Mesendoderm (in vitro differentiated cells): ENCODE measurements around the gene CHSY3.

Experiments
- DNase-seq: peaks from one replicate; pipeline ENCODE4 v3.0.0; 2013
- H2AK5ac ChIP-seq: 2 replicates; pipeline ENCODE4 v1.6.1; 2013; ENCODE audit warnings: low read length, inconsistent platforms
- H2BK120ac ChIP-seq: 2 replicates; pipeline ENCODE4 v1.6.1; 2013; ENCODE audit warnings: low read depth, mild to moderate bottlenecking, low read length, moderate library complexity, mixed read lengths
- H2BK15ac ChIP-seq: replicated peaks from 2 replicates; pipeline ENCODE4 v1.6.1; 2013; ENCODE audit warnings: low read depth, mild to moderate bottlenecking, moderate library complexity
- H2BK5ac ChIP-seq: 2 replicates; pipeline ENCODE4 v1.6.1; 2013; ENCODE audit warnings: low read length, inconsistent platforms
- H3K18ac ChIP-seq: 2 replicates; pipeline ENCODE4 v1.6.1; 2013; ENCODE audit warnings: mild to moderate bottlenecking, low read length, mixed read lengths
- H3K23ac ChIP-seq: one replicate; pipeline ENCODE4 v1.6.1; 2013; ENCODE audit warnings: low read length
- H3K27ac ChIP-seq: 2 replicates; pipeline ENCODE4 v1.5.1; 2013; ENCODE audit warnings: low read depth, mild to moderate bottlenecking, inconsistent platforms, low read length, moderate library complexity
- H3K27me3 ChIP-seq: 2 replicates; pipeline ENCODE4 v1.6.1; 2013; ENCODE audit warnings: low read length, control low read depth, mild to moderate bottlenecking, inconsistent platforms; ENCODE audit not compliant: insufficient read depth, poor library complexity
- H3K36me3 ChIP-seq: 2 replicates; pipeline ENCODE4 v1.6.1; 2013; ENCODE audit warnings: low read length, inconsistent platforms; ENCODE audit not compliant: control insufficient read depth, insufficient read depth
- H3K4ac ChIP-seq: one replicate; pipeline ENCODE4 v1.6.1; 2013; ENCODE audit warnings: low read depth, mild to moderate bottlenecking, low read length, moderate library complexity
- H3K4me1 ChIP-seq: 2 replicates; pipeline ENCODE4 v1.6.1; 2013; ENCODE audit warnings: low read depth, low read length, inconsistent platforms; ENCODE audit not compliant: control insufficient read depth
- H3K4me2 ChIP-seq: 2 replicates; pipeline ENCODE4 v1.6.1; 2013; ENCODE audit warnings: low read length
- H3K4me3 ChIP-seq: 2 replicates; pipeline ENCODE4 v1.5.1; 2013; ENCODE audit warnings: mild to moderate bottlenecking, low read length
- H3K56ac ChIP-seq: one replicate; pipeline ENCODE4 v1.6.1; 2013; ENCODE audit warnings: low read length
- H3K79me1 ChIP-seq: 2 replicates; pipeline ENCODE4 v1.6.1; 2013; ENCODE audit warnings: low read length, inconsistent platforms
- H3K79me2 ChIP-seq: 2 replicates; pipeline ENCODE4 v1.6.1; 2013; ENCODE audit warnings: mild to moderate bottlenecking, low read length; ENCODE audit not compliant: control insufficient read depth, insufficient read depth
- H3K9ac ChIP-seq: 2 replicates; pipeline ENCODE4 v1.6.1; 2013; ENCODE audit warnings: low read length, inconsistent platforms
- H4K5ac ChIP-seq: one replicate; pipeline ENCODE4 v1.6.1; 2013; ENCODE audit warnings: low read length
- H4K8ac ChIP-seq: one replicate; pipeline ENCODE4 v1.6.1; 2013; ENCODE audit warnings: low read depth, mild to moderate bottlenecking, control low read depth, low read length, moderate library complexity
- WGBS: extraction: QIAGEN DNeasy Blood & Tissue Kit; methylation state at CpG from one replicate; pipeline ENCODE4 v1.1.7; 2013; ENCODE audit warnings: low lambda C conversion rate, missing lambda C conversion rate; ENCODE audit not compliant: insufficient coverage; ENCODE audit errors: extremely low coverage; 5-methylcytosine and 5-hydroxymethylcytosine counted together

CHSY3 gene

GRCh38 chr5:129958581-129958980, 54.3 kb downstream of the CHSY3 start:
- Histone ChIP-seq H3K79me2 (no peaks in the 10 kb centered on the region), H2BK120ac (no peak overlapping the region), H2BK5ac (no peak overlapping the region), H4K8ac (no peak overlapping the region), H3K56ac (no peak overlapping the region), H3K27ac (no peak overlapping the region), H4K5ac (no peak overlapping the region), H3K27me3 (no peaks in the 10 kb centered on the region), H3K4me1 (no peaks in the 10 kb centered on the region), H2AK5ac (no peak overlapping the region), H2BK15ac (no peak overlapping the region), H3K23ac (no peak overlapping the region), H3K18ac (no peak overlapping the region), H3K4me3 (no peak overlapping the region), H3K4ac (no peak overlapping the region), H3K9ac (no peak overlapping the region), H3K79me1 (no peaks in the 10 kb centered on the region), H3K36me3 (no peaks in the 10 kb centered on the region), H3K4me2 (no peak overlapping the region)
- DNase-seq = no peak

GRCh38 chr5:129960831-129961230, 56.6 kb downstream of the CHSY3 start:
- Histone ChIP-seq H3K36me3 (no peaks in the 10 kb centered on the region), H4K8ac (no peak overlapping the region), H2BK15ac (no peak overlapping the region), H3K4me3 (no peak overlapping the region), H3K18ac (no peak overlapping the region), H3K56ac (no peak overlapping the region), H3K23ac (no peak overlapping the region), H4K5ac (no peak overlapping the region), H2BK120ac (no peak overlapping the region), H2BK5ac (no peak overlapping the region), H3K79me2 (no peaks in the 10 kb centered on the region), H3K4me1 (no peaks in the 10 kb centered on the region), H2AK5ac (no peak overlapping the region), H3K27ac (no peak overlapping the region), H3K79me1 (no peaks in the 10 kb centered on the region), H3K4me2 (no peak overlapping the region), H3K27me3 (no peaks in the 10 kb centered on the region), H3K4ac (no peak overlapping the region), H3K9ac (no peak overlapping the region)
- no CpG with 5 or more reads among the region's 6 CpGs for WGBS
- no peak for DNase-seq

GRCh38 chr5:129962506-129962905, 58.2 kb downstream of the CHSY3 start:
- Histone ChIP-seq H4K5ac (no peak overlapping the region), H3K18ac (no peak overlapping the region), H3K27me3 (no peaks in the 10 kb centered on the region), H2AK5ac (no peak overlapping the region), H3K23ac (no peak overlapping the region), H3K79me2 (no peaks in the 10 kb centered on the region), H3K56ac (no peak overlapping the region), H3K27ac (no peak overlapping the region), H3K4me1 (no peaks in the 10 kb centered on the region), H3K4ac (no peak overlapping the region), H3K4me2 (no peak overlapping the region), H3K36me3 (no peaks in the 10 kb centered on the region), H3K79me1 (no peaks in the 10 kb centered on the region), H2BK120ac (no peak overlapping the region), H3K4me3 (no peak overlapping the region), H2BK5ac (no peak overlapping the region), H2BK15ac (no peak overlapping the region), H4K8ac (no peak overlapping the region), H3K9ac (no peak overlapping the region)
- WGBS = no CpG with 5 or more reads among the region's 1 CpG
- DNase-seq = no peak

- Histone ChIP-seq H2BK5ac (no peak overlapping the region), H3K56ac (no peak overlapping the region), H2BK120ac (no peak overlapping the region), H3K36me3 (no peaks in the 10 kb centered on the region), H3K4me1 (no peaks in the 10 kb centered on the region), H2AK5ac (no peak overlapping the region), H3K79me2 (no peaks in the 10 kb centered on the region), H4K8ac (no peak overlapping the region), H3K27ac (no peak overlapping the region), H2BK15ac (no peak overlapping the region), H3K23ac (no peak overlapping the region), H3K9ac (no peak overlapping the region), H3K4ac (no peak overlapping the region), H3K4me3 (no peak overlapping the region), H3K4me2 (no peak overlapping the region), H3K27me3 (no peaks in the 10 kb centered on the region), H3K18ac (no peak overlapping the region), H3K79me1 (no peaks in the 10 kb centered on the region), H4K5ac (no peak overlapping the region)
- WGBS = no CpG with 5 or more reads among the region's 3 CpGs
- DNase-seq = no peak
Observed at GRCh38 chr5:129963359-129963758, 59.1 kb downstream of the CHSY3 start.

GRCh38 chr5:129966071-129966470, 61.8 kb downstream of the CHSY3 start:
- H2BK5ac ChIP-seq = no peak overlapping the region
- no peak overlapping the region for H3K4me3 ChIP-seq
- H2AK5ac ChIP-seq = no peak overlapping the region
- no peak overlapping the region for H3K9ac ChIP-seq
- no peaks in the 10 kb centered on the region for H3K27me3 ChIP-seq
- H3K27ac ChIP-seq = no peak overlapping the region
- no peak overlapping the region for H3K23ac ChIP-seq
- no CpG with 5 or more reads among the region's 2 CpGs for WGBS
- H3K4me2 ChIP-seq = no peak overlapping the region
- no peak overlapping the region for H3K56ac ChIP-seq
- no peaks in the 10 kb centered on the region for H3K4me1 ChIP-seq
- DNase-seq = no peak
- no peak overlapping the region for H2BK15ac ChIP-seq
- no peaks in the 10 kb centered on the region for H3K79me2 ChIP-seq
- H4K5ac ChIP-seq = no peak overlapping the region
- H3K18ac ChIP-seq = no peak overlapping the region
- no peaks in the 10 kb centered on the region for H3K79me1 ChIP-seq
- no peaks in the 10 kb centered on the region for H3K36me3 ChIP-seq
- H4K8ac ChIP-seq = no peak overlapping the region
- H2BK120ac ChIP-seq = no peak overlapping the region
- H3K4ac ChIP-seq = no peak overlapping the region

GRCh38 chr5:129971714-129972113, 67.4 kb downstream of the CHSY3 start:
- H3K27me3 ChIP-seq = no peaks in the 10 kb centered on the region
- no peak overlapping the region for H2BK5ac ChIP-seq
- no peaks in the 10 kb centered on the region for H3K36me3 ChIP-seq
- H3K4me3 ChIP-seq = no peak overlapping the region
- no peak overlapping the region for H3K4ac ChIP-seq
- no peak overlapping the region for H3K56ac ChIP-seq
- no peak overlapping the region for H3K23ac ChIP-seq
- no peak overlapping the region for H3K18ac ChIP-seq
- no peak overlapping the region for H3K4me2 ChIP-seq
- no peaks in the 10 kb centered on the region for H3K79me1 ChIP-seq
- no peak overlapping the region for H4K5ac ChIP-seq
- no peak overlapping the region for H2AK5ac ChIP-seq
- DNase-seq = no peak
- no peak overlapping the region for H4K8ac ChIP-seq
- no peaks in the 10 kb centered on the region for H3K79me2 ChIP-seq
- H3K27ac ChIP-seq = no peak overlapping the region
- H3K9ac ChIP-seq = no peak overlapping the region
- H2BK15ac ChIP-seq = no peak overlapping the region
- no peaks in the 10 kb centered on the region for H3K4me1 ChIP-seq
- no peak overlapping the region for H2BK120ac ChIP-seq
